ENCODE data around the gene MTA3. TPM values are rescaled to one million over a fixed set of nuclear protein-coding genes. Genes with fewer than 3 reads are reported as not detected.

Gene MTA3
- total RNA-seq, 1 donor from 2014 or later = 47.6 TPM

GRCh38 chr2:42787424-42787787 is 219.0 kb downstream of the MTA3 start:
- DNase-seq (ENCODE audit: low read depth) = no peak

DNA sequence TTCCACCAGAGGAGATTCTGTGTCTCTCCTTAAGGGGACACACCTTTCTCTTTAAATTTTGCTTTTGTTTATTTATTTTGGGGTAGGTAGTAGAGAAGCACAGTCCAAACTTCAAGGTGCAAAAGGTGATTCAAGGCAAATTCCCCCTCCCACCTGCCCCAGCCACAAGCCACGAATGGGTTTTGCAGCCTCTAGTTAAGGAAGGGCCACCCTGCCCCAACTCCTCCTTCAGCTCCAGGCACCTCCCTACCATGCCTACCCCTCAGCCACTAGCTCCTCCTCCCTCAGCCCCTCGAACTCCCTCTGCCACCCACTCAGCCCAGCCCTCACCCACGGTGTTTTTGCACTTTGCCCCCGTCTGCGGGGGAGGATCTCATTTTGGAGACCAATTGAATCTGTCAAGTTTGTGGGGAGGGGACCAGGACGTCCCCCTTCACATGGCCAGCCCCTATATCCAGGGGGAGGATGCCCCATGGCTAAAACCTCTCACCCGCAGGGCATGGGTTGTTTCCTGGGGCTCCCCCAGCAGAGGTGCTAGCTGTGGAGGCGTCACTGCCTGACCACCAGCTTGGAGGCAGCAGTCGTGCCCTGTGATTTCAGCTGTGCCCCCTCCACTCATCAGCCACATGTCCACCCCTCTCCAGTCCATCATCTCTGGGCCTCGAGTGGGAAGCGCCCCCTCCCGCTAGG is 219.5 kb downstream of the MTA3 start:
- DNase-seq (ENCODE audit: low read depth) = no peak

DNA sequence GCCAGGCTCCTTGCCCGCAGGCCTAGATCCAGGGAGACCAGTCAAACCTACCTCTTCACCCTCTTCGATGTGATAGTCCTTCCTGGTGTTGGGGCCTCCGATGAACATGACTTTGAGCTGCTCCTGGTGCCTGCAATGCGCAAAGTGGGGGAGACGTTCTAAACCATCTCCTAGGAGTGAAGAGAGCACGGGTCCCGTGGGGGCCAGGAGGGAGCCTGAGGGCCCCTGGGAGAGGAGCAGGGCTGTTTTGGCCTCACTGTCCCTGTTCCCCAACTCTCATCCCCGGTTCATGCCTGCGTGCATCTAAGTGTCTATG is 220.0 kb downstream of the MTA3 start:
- DNase-seq (ENCODE audit: low read depth) = no peak

DNA sequence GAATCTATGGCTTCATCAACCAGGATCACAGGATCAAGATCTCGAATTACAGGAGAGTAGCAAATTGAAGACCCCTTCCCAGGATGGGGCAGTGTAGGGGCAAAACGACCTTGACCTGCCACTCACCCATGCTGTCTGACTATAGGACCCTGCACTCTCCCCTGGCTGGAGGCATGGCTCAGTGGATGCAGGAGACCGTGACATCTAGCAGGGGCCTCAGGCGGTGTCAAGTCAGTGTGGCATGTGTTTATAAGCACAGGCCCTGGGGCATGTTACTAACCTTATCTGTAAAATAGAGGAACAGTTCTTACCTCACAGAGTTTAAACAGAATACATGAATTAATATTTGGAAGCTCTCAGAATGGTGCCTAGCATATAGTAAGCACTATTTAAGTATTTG is 220.4 kb downstream of the MTA3 start:
- no peak for DNase-seq (ENCODE audit: low read depth)

GRCh38 chr2:42789751-42790150 is 221.3 kb downstream of the MTA3 start:
- DNase-seq (ENCODE audit: low read depth) = no peak

GRCh38 chr2:42791606-42792005 is 223.2 kb downstream of the MTA3 start:
- DNase-seq (ENCODE audit: low read depth) = no peak

DNA sequence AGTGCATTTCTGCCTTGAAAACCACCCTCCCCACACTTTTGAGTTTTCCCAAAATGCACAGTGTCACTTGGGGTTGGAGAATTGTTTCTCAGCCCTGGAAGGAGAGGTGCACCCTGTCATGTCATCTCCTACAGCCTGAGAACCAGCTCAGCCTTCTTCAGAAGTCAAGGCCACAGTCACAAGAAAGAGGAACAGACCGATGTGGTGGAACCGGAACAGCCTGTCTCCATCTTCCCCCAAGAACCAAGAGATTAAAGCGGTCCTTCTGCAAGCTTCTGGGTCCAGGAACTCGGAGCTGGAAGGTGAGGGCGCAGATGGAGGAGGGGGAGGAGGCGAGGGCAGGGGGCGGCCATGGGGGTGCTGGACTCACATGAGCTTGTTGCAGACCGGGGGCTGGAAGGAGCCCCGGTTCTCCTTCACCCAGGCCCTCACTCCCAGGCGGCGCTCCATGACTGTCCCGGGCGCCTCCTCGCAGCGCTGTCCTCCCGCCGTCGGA is 223.7 kb downstream of the MTA3 start:
- DNase-seq (ENCODE audit: low read depth) = no peak

GRCh38 chr2:42792583-42793333 is 224.3 kb downstream of the MTA3 start, which contains the start of gene HAAO:
TSS of gene HAAO (minus strand) at chr2:42792583. CDS start at chr2:42792536, 47 bp downstream.
- no peak for DNase-seq (ENCODE audit: low read depth)

DNA sequence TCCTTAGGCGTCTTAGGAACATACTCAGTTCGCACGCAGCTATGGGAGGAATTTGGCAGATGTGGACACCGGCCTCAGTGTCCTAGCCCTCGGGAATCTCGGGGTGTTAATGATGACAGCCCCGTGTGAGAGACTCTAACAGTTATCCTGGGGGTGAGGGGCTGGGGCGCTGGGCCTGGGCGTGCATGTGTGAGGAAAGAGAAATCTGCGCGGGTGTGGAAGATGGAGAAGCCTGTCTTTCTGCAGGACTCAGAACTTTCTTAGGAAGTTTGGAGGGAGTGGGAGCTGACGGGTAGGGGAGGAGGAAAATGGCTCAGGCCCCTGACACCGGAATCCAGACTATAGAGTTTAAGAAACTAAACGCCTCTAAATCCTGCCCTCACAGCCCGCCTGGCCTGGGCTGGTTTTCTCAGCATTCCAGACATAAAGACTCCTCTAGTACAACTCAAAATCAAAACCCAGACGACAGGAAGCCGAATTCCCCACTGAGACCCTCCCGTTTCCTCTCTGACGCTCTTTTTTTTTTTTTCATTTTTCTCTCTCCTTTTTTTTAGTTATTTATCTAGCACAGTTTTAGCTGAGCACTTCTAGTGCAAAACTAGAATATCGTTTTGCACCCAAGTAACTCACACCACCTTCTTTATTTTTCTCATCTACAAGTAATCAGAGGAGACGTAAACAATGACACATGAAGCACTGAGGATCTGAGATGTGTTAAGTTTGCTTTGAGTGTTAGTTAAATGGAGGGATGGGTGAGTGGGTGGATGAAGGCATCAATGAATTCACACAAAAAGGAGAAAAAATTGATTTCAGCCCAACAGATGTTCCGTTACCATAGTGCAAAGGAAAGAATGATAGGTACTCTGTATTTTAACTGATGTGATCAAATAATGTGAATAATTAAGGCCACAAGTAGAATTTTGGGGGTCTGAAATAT is 225.2 kb downstream of the MTA3 start:
- no peak for DNase-seq (ENCODE audit: low read depth)

DNA sequence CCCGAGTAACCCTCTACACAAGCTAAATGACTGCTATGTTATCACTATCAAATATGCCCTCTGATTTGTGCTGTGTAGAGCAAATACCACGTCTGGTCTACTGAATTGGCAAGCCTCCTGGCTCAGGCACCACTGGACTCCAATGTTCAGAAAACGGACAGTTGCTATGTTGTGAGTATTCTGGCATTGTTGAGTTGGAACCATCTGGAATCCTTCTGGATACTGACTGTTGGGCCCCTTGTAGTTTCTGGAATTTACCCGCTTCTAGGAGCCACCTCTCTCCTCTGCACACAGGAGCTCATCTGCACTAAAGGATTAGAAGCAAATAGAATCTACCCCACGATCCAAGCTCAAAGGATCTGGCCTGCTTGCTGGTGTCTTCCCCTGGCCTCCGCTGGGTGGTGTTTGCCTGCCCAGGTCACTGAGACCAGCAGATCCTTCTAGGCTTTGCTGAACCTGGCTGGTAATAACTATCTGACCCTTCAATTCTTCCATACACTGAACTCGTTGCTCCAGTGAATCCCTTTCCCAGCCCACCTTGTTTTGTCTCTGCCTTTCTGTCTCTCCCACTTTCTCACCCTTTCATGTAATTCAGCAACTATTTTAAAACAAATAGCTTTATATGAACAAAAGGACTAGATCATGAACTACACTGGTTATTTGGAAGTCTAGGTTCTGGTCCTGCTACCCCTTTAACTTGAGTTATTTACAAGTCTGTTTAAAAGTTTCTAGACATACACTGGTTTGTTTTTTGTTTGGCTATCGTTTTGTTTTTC is 226.0 kb downstream of the MTA3 start:
- DNase-seq (ENCODE audit: low read depth) = peak; percentile 43

GRCh38 chr2:42795275-42795674 is 226.8 kb downstream of the MTA3 start:
- DNase-seq (ENCODE audit: low read depth) = no peak

GRCh38 chr2:42795841-42796301 is 227.4 kb downstream of the MTA3 start:
- no peak for DNase-seq (ENCODE audit: low read depth)

GRCh38 chr2:42796427-42797248 is 228.2 kb downstream of the MTA3 start:
- no peak for DNase-seq (ENCODE audit: low read depth)

- no peak for DNase-seq (ENCODE audit: low read depth)
These were observed 228.8 kb downstream of the MTA3 start for GRCh38 chr2:42797281-42797680.

- no peak for DNase-seq (ENCODE audit: low read depth)
These were observed 231.4 kb downstream of the MTA3 start for GRCh38 chr2:42799881-42800280.

DNA sequence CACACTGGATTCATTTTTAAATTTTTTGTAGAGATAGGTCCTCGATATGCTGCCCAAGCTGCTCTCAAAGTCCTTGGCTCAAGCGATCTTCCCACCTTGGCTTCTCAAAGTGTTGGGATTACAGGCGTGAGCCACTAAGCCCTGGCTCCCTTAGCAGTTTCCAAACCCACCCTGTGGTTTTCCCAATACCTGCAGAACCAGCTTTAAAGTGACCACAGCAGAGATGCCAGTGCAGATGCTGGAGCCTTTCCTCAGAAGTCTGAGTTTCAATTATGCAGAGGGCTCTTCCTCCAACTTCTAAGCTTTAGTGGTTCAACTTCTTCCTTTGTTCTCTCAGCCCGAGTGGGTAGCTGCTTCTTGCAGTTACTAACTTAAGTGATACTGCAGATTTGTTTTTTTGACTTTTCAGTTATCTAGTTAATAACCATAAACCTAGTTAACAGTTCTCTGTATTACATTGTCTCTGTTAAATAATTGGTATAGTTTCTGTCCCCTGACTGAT is 232.1 kb downstream of the MTA3 start:
- DNase-seq (ENCODE audit: low read depth) = no peak

GRCh38 chr2:42800981-42801380 is 232.5 kb downstream of the MTA3 start:
- no peak for DNase-seq (ENCODE audit: low read depth)

DNA sequence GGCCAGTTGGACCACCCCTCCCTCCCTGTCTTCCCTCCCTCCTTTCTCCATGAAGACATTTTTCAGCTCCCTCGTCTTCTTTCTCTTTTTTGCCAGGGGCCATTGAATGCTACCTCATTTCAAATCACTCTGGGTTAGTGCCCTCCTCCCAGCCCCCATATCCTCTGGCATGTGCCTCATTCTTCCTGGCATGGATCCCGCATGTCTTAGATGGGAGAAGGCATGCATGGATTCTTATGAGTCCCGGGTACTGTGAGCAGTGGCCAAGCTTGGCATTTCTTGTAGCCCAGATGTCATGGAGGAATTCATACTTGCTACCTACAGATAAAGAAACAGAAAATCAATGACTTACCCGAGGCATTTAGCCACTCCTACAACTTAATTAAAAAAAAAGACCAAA is 232.9 kb downstream of the MTA3 start:
- DNase-seq (ENCODE audit: low read depth) = peak; percentile 52

- DNase-seq (ENCODE audit: low read depth) = no peak
These were observed 233.7 kb downstream of the MTA3 start for GRCh38 chr2:42802150-42802549.

DNA sequence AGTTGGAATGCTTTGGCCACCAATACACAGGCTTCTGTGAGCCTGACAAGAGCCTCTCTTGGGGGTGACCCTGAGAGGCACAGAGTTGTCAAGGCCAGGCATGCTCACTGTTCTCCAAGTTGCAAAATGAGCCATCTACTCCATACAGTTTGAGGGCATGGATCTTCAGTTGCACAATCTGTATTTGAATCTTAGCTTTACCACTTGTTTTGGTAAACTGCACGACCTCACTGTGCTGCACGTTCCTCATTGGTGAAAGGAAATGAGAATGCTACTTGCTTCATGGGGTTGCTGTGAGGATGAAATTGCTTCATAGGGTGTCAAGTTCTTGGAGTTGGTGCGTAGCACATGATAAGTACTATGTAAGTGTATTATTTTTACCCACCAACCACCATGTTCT is 235.9 kb downstream of the MTA3 start:
- no peak for DNase-seq (ENCODE audit: low read depth)
